HEK293 (cell line): Measurements from ENCODE around the gene MOB3C.

Experiments used
- HOXA7 ChIP-seq: sonication (generic); formaldehyde crosslinking; IDR thresholded peaks from 2 replicates; pipeline ENCODE4 v1.8.1; 2022; ENCODE audit warnings: missing genetic modification reagents, borderline replicate concordance
- KLF1 ChIP-seq: fragments of 450-650 bp; formaldehyde crosslinking; IDR thresholded peaks from 2 replicates; pipeline ENCODE4 v1.5.1; 2016; ENCODE audit warnings: missing biosample characterization, missing genetic modification characterization
- YY1 ChIP-seq: fragments of 450-650 bp; formaldehyde crosslinking; IDR thresholded peaks from 2 replicates; pipeline ENCODE4 v1.5.1; 2018; ENCODE audit warnings: missing biosample characterization, missing genetic modification characterization
- ZFP37 ChIP-seq: fragments of 450-650 bp; formaldehyde crosslinking; IDR thresholded peaks from 2 replicates; pipeline ENCODE4 v1.5.1; 2016; ENCODE audit warnings: missing biosample characterization, missing genetic modification characterization
- ZNF37A ChIP-seq: fragments of 450-650 bp; IDR thresholded peaks from 2 replicates; pipeline ENCODE4 v1.5.1; 2018; ENCODE audit warnings: missing biosample characterization, missing genetic modification characterization
- ZNF658 ChIP-seq: fragments of 450-650 bp; formaldehyde crosslinking; IDR thresholded peaks from 2 replicates; pipeline ENCODE4; 2016; ENCODE audit warnings: missing biosample characterization, missing genetic modification characterization
- ZNF777 ChIP-seq: fragments of 450-650 bp; formaldehyde crosslinking; IDR thresholded peaks from 2 replicates; pipeline ENCODE4 v1.5.1; 2017; ENCODE audit warnings: missing biosample characterization, missing genetic modification characterization, borderline replicate concordance
- ZNF785 ChIP-seq: fragments of 450-650 bp; formaldehyde crosslinking; IDR thresholded peaks from 2 replicates; pipeline ENCODE4 v1.5.1; 2016; ENCODE audit warnings: missing biosample characterization, missing genetic modification characterization
- TF ChIP-seq, protein P1 (sequence below): fragments of 450-650 bp; formaldehyde crosslinking; IDR thresholded peaks from 2 replicates; pipeline ENCODE4 v1.5.1; 2016; ENCODE audit warnings: missing biosample characterization, missing genetic modification characterization

DNA sequence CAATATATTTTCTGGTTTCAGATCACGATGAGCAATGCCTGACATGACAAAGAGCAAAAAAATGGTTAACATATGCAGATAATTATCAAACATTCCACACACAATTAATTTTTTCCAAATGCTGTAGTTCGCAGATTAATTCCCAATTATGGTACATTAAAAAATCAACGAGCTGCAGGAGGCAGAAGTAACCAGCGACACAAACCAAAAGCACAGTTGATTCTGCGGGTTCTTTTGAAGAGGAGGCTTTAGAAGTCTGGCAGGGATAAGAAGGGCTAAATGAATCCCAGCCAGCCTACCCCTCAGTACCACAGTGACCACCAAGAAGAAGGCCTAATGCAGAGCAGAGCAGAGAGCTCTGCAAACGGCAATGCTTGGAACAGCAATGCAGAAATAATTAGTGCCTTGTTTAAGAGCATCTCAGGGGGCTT, 48.1 kb downstream of the MOB3C start:
- TF ChIP-seq ZNF37A (tag by site-specific recombination) (no peak), ZFP37 (tag by site-specific recombination) (no peak), ZNF658 (tag by site-specific recombination) (no peak), HOXA7 (CRISPR knock-in tag) (no peak), KLF1 (tag by site-specific recombination) (no peak), YY1 (no peak), ZNF777 (tag by site-specific recombination) (no peak), ZNF785 (tag by site-specific recombination) (no peak)
- TF ChIP-seq, protein P1, sequence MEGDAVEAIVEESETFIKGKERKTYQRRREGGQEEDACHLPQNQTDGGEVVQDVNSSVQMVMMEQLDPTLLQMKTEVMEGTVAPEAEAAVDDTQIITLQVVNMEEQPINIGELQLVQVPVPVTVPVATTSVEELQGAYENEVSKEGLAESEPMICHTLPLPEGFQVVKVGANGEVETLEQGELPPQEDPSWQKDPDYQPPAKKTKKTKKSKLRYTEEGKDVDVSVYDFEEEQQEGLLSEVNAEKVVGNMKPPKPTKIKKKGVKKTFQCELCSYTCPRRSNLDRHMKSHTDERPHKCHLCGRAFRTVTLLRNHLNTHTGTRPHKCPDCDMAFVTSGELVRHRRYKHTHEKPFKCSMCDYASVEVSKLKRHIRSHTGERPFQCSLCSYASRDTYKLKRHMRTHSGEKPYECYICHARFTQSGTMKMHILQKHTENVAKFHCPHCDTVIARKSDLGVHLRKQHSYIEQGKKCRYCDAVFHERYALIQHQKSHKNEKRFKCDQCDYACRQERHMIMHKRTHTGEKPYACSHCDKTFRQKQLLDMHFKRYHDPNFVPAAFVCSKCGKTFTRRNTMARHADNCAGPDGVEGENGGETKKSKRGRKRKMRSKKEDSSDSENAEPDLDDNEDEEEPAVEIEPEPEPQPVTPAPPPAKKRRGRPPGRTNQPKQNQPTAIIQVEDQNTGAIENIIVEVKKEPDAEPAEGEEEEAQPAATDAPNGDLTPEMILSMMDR (tag by site-specific recombination) = no peak
